GM06990 (cell line): ENCODE results near the gene FSTL4.

Experiments used
- DNase-seq: peaks from one replicate; pipeline ENCODE4 v3.0.0-alpha.2; 2011; ENCODE audit not compliant: insufficient read length; ENCODE audit errors: extremely low read depth
- H3K27me3 ChIP-seq: replicated peaks from 2 replicates; pipeline ENCODE4 v1.6.0; 2011; ENCODE audit warnings: low read length; ENCODE audit not compliant: control insufficient read depth, insufficient read depth
- H3K36me3 ChIP-seq: 2 replicates; pipeline ENCODE4 v1.5.1; 2011; ENCODE audit warnings: low read length; ENCODE audit not compliant: control insufficient read depth, insufficient read depth
- H3K4me3 ChIP-seq: replicated peaks from 2 replicates; pipeline ENCODE4 v1.5.1; 2011; ENCODE audit warnings: low read depth, mild to moderate bottlenecking, control low read depth, low read length
- TF ChIP-seq, protein P1 (sequence below): IDR thresholded peaks from 2 replicates; pipeline ENCODE4 v1.5.1; 2011; ENCODE audit warnings: low read length, control low read depth, mild to moderate bottlenecking, inconsistent platforms; ENCODE audit not compliant: insufficient read depth, poor library complexity, severe bottlenecking

Gene FSTL4

DNA sequence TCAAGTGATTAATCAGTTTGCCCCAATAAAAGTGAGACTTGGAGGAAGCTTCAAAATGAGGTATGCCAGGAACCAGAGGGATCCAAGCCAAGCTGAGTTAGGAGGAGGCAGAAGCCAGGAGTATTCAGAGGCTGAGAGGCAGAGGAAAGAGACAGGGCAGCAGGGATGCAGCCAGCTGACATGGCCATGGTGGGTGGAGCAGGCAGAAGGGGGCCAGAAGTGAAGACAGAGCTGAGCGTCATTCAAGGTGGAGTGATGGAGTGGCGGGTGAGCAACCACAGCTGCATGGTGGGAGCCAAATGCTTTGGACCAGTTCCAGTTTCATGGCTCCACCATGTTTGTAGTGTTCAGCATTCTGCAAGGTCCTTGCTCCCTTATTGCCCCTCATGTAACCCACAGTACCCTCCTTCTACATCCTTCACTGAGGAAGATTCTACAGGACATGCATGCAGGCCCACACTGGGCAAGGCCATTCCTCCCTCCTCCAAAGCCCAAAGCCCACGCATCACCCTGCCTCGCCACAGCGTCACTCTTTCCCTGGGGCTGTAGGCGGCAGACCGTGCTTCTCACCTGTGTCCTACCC, 100.6 kb downstream of the FSTL4 start:
- TF ChIP-seq, protein P1, sequence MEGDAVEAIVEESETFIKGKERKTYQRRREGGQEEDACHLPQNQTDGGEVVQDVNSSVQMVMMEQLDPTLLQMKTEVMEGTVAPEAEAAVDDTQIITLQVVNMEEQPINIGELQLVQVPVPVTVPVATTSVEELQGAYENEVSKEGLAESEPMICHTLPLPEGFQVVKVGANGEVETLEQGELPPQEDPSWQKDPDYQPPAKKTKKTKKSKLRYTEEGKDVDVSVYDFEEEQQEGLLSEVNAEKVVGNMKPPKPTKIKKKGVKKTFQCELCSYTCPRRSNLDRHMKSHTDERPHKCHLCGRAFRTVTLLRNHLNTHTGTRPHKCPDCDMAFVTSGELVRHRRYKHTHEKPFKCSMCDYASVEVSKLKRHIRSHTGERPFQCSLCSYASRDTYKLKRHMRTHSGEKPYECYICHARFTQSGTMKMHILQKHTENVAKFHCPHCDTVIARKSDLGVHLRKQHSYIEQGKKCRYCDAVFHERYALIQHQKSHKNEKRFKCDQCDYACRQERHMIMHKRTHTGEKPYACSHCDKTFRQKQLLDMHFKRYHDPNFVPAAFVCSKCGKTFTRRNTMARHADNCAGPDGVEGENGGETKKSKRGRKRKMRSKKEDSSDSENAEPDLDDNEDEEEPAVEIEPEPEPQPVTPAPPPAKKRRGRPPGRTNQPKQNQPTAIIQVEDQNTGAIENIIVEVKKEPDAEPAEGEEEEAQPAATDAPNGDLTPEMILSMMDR: no peak
- Histone ChIP-seq H3K27me3 (no peaks in the 10 kb centered on the region; the same call in none of the 2 replicates), H3K36me3 (no peaks in the 10 kb centered on the region), H3K4me3 (no peak overlapping the region)
- DNase-seq: no peak

DNA sequence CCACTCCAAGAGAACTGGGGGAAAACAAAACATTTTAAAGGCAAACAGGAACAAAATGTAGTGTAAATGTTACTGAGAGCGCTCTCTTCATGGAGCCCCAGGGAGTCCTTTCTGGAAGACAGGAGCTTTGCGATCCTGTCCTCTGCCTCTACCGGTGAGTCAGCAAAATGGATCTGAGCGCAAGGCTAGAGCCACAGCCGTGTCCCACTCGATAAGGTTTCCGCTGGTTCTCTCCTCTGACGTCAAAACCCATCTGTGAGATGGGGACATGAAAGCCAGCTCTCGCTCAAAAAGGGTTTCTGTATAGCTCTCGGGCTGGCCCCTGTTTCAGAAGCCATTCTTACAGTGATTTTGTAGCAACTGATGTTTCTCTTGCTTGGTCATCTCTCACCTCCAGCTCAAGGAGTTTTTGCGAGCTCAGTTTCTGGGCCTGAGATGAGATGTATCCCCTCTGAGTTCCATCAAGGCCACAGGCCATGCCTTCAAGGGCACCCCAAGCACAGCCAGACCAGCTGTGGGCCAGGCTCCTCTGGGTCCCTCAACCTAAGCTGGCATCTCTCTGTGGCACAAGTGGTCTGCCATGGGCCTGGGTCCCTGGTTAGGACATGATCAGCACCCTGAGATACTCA, 101.6 kb downstream of the FSTL4 start:
- Histone ChIP-seq H3K4me3 (no peak overlapping the region), H3K36me3 (no peaks in the 10 kb centered on the region), H3K27me3 (no peaks in the 10 kb centered on the region; the same call in none of the 2 replicates)
- TF ChIP-seq, protein P1: no peak
- DNase-seq: no peak

DNA sequence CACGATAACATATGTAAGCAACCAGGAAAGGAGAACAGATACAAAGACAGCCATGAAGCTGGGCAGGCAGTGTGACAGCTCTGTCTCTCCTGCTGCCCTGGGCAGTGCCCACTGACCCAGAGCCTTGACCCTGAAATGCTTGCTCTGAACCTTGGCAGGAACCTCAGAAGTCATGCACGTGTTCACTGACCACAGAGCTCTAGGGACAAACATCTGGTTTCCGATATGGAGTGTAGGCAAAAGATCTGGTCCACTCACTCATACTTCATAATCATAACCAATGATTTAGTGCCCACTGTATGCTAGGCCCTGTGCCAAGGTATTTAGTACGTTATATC, 102.6 kb downstream of the FSTL4 start:
- no peak overlapping the region for H3K4me3 ChIP-seq
- no peaks in the 10 kb centered on the region; the same call in none of the 2 replicates for H3K27me3 ChIP-seq
- H3K36me3 ChIP-seq: no peaks in the 10 kb centered on the region
- DNase-seq: no peak
- TF ChIP-seq, protein P1: no peak

DNA sequence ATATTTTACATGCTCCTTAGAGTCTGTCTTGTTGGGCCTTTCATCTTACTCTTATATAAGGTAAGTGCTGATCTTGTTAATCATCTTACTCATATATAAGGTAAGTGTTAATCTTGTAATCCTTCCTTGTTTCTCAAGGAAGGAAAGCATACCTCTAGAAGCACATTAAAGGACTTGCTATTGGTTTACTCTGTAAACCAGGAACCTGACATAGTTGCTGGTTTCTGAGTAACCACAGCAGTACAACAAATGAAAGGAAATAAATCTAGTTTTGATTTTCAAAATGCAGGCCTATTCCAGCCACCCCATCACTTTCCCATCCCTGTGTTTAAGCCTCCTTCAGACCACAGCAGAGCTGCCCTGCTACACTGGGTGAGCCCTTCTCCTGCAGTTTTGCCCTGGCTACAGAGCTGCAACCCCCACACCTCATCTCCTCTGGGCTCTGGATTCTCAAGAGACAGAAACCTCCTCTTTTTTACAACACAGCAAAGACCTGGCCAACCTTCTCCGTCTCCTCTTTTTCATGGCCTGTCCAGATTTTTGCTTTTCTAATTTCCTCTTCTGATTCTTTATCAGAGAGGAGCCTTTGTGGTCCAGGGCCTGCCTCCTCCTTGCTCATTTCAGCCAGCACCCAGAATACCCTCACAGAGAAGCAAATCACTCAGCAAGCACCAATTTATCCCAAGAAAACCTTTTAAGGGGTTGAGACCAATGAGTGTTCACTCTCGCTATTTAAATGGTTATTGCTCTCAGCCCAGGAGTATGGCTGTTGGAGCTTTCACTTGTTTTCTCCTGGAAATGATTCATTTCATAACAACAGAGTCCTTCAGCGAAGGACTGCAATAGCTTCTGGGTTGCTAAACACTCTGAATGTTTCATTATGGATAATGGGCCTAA, 103.2 kb downstream of the FSTL4 start:
- no peaks in the 10 kb centered on the region; the same call in none of the 2 replicates for H3K27me3 ChIP-seq
- TF ChIP-seq, protein P1: no peak
- H3K4me3 ChIP-seq: no peak overlapping the region
- no peaks in the 10 kb centered on the region for H3K36me3 ChIP-seq
- DNase-seq: no peak

DNA sequence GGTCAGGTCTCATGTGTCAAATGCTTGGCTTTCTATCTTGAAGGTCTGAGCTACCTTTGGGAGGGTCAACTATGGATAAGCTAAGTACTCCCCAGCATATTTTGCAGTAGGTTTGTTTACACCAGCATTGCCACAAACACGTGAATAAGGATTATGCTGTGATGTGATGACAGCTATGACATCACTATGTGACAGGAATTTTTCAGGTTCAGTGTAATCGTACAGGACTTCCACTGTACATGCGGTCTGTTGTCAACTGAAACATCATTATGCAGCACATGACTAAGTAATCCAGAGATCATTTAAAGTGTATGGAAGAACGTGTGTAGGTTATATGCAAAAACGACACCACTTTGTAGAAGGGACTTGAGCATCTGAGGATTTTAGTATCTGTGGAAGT, 104.0 kb downstream of the FSTL4 start:
- DNase-seq: no peak
- H3K27me3 ChIP-seq: no peaks in the 10 kb centered on the region; the same call in none of the 2 replicates
- TF ChIP-seq, protein P1: no peak
- H3K4me3 ChIP-seq: no peak overlapping the region
- H3K36me3 ChIP-seq: no peaks in the 10 kb centered on the region
